ENCODE measurements around the gene STRN4. TPM values are rescaled to one million over a fixed set of nuclear protein-coding genes. Genes with fewer than 3 reads are reported as not detected.

Gene STRN4
- total RNA-seq, 1 donor from 2014 or later, result 138 TPM

- H3K27me3 Mint-ChIP-seq (ENCODE audit: low read depth), result no peaks in the 10 kb centered on the region
- H3K4me3 Mint-ChIP-seq, result no peak overlapping the region
- H3K27ac Mint-ChIP-seq (ENCODE audit: unreplicated experiment), result peak overlapping the region; percentile 67
- no peak for TF ChIP-seq CTCF (conservative IDR thresholded peaks at IDR 0.05)
- no peak for DNase-seq (ENCODE audit: low read depth, low spot score)
- no peaks in the 10 kb centered on the region for H3K9me3 Mint-ChIP-seq
- H3K4me1 Mint-ChIP-seq, result peaks cover 2% of the 10 kb centered on the region
- no peaks in the 10 kb centered on the region for H3K36me3 Mint-ChIP-seq (ENCODE audit: low read depth)
Measured at GRCh38 chr19:46759817-46760333, 13.6 kb upstream of the STRN4 start.

- TF ChIP-seq CTCF (conservative IDR thresholded peaks at IDR 0.05), result no peak
- no peak for DNase-seq (ENCODE audit: low read depth, low spot score)
- no peaks in the 10 kb centered on the region for H3K36me3 Mint-ChIP-seq (ENCODE audit: low read depth)
- no peaks in the 10 kb centered on the region for H3K4me1 Mint-ChIP-seq
- H3K27ac Mint-ChIP-seq (ENCODE audit: unreplicated experiment), result no peak overlapping the region
- no peaks in the 10 kb centered on the region for H3K27me3 Mint-ChIP-seq (ENCODE audit: low read depth)
- H3K4me3 Mint-ChIP-seq, result no peak overlapping the region
- no peaks in the 10 kb centered on the region for H3K9me3 Mint-ChIP-seq
Measured at GRCh38 chr19:46759206-46759605, 13.0 kb upstream of the STRN4 start.

GRCh38 chr19:46756544-46756888 is 10.3 kb upstream of the STRN4 start:
- Mint-ChIP-seq H3K4me1 (peaks cover 4% of the 10 kb centered on the region), H3K27me3 (ENCODE audit: low read depth) (no peaks in the 10 kb centered on the region), H3K9me3 (no peaks in the 10 kb centered on the region), H3K27ac (ENCODE audit: unreplicated experiment) (no peak overlapping the region), H3K4me3 (no peak overlapping the region), H3K36me3 (ENCODE audit: low read depth) (peaks cover 6% of the 10 kb centered on the region)
- no peak for TF ChIP-seq CTCF (conservative IDR thresholded peaks at IDR 0.05)
- no peak for DNase-seq (ENCODE audit: low read depth, low spot score)

GRCh38 chr19:46755853-46756543 is 9.7 kb upstream of the STRN4 start:
- H3K27ac Mint-ChIP-seq (ENCODE audit: unreplicated experiment), result no peak overlapping the region
- H3K4me1 Mint-ChIP-seq, result peaks cover 4% of the 10 kb centered on the region
- no peak for DNase-seq (ENCODE audit: low read depth, low spot score)
- H3K36me3 Mint-ChIP-seq (ENCODE audit: low read depth), result peaks cover 6% of the 10 kb centered on the region
- no peaks in the 10 kb centered on the region for H3K9me3 Mint-ChIP-seq
- no peak overlapping the region for H3K4me3 Mint-ChIP-seq
- H3K27me3 Mint-ChIP-seq (ENCODE audit: low read depth), result no peaks in the 10 kb centered on the region
- TF ChIP-seq CTCF (conservative IDR thresholded peaks at IDR 0.05), result no peak

GRCh38 chr19:46755077-46755852 is 9.0 kb upstream of the STRN4 start:
- Mint-ChIP-seq H3K9me3 (no peaks in the 10 kb centered on the region), H3K27ac (ENCODE audit: unreplicated experiment) (no peak overlapping the region), H3K27me3 (ENCODE audit: low read depth) (no peaks in the 10 kb centered on the region), H3K4me3 (no peak overlapping the region), H3K36me3 (ENCODE audit: low read depth) (peaks cover 8% of the 10 kb centered on the region), H3K4me1 (peaks cover 4% of the 10 kb centered on the region)
- TF ChIP-seq CTCF (conservative IDR thresholded peaks at IDR 0.05), result no peak
- no peak for DNase-seq (ENCODE audit: low read depth, low spot score)
